GM13977 (cell line): Measurements from ENCODE around the gene PRKCZ.

Experiments used
- DNase-seq: peaks from one replicate; pipeline ENCODE4 v3.0.0; 2012; ENCODE audit warnings: low spot score
- CTCF ChIP-seq: IDR thresholded peaks from 2 replicates; pipeline ENCODE4 v1.5.1; 2012; ENCODE audit warnings: mild to moderate bottlenecking, control low read depth; ENCODE audit not compliant: insufficient read depth; ENCODE audit errors: extremely low read depth, missing control alignments
- in situ Hi-C: fragments of 300-500 bp; cut with MboI; formaldehyde crosslinking; loops from one replicate; pipeline ENCODE4 v1.12.0; 2022; ENCODE audit warnings: low sequenced_read_pairs, low pct_unique_long_range_greater_than_20kb, mixed read lengths, inconsistent platforms; ENCODE audit not compliant: unreplicated experiment

Gene PRKCZ

GRCh38 chr1:2194319-2194897, 144.2 kb downstream of the PRKCZ start, which contains the start of gene FAAP20:
FAAP20 (minus strand) TSS chr1:2194772; CDS start chr1:2194749, 23 bp downstream.
- peak; percentile 92 for DNase-seq
- TF ChIP-seq CTCF, result no peak
- in situ Hi-C loops, result loop anchor here (10.0 to 25.0 kb wide), 2 partner anchors 200 to 343 kb away; partner anchors contain the start of genes HES5, MORN1, PANK4 and RER1

GRCh38 chr1:2194898-2195673, 144.9 kb downstream of the PRKCZ start:
- in situ Hi-C loops, result loop anchor here (10.0 to 25.0 kb wide), 2 partner anchors 200 to 342 kb away; partner anchors contain the start of genes HES5, MORN1, PANK4 and RER1
- DNase-seq, result peak; percentile 94
- TF ChIP-seq CTCF, result peak; percentile 87

GRCh38 chr1:2195785-2196184, 145.6 kb downstream of the PRKCZ start:
- in situ Hi-C loops, result loop anchor here (10.0 to 25.0 kb wide), 2 partner anchors 199 to 342 kb away; partner anchors contain the start of genes HES5, MORN1, PANK4 and RER1
- DNase-seq, result no peak
- TF ChIP-seq CTCF, result no peak

GRCh38 chr1:2196901-2197638, 146.9 kb downstream of the PRKCZ start:
- in situ Hi-C loops, result loop anchor here (10.0 to 25.0 kb wide), 2 partner anchors 198 to 340 kb away; partner anchors contain the start of genes HES5, MORN1, PANK4 and RER1

GRCh38 chr1:2197707-2198165, 147.5 kb downstream of the PRKCZ start:
- TF ChIP-seq CTCF, result no peak
- no peak for DNase-seq
- in situ Hi-C loops, result loop anchor here (10.0 to 25.0 kb wide), 2 partner anchors 197 to 340 kb away; partner anchors contain the start of genes HES5, MORN1, PANK4 and RER1

More at GRCh38 chr1:2196901-2197638, 146.9 kb downstream of the PRKCZ start:
- no peak for TF ChIP-seq CTCF
- no peak for DNase-seq

- no peak for DNase-seq
- TF ChIP-seq CTCF, result no peak
- in situ Hi-C loops, result loop anchor here (10.0 to 25.0 kb wide), 2 partner anchors 196 to 339 kb away; partner anchors contain the start of genes HES5, MORN1, PANK4 and RER1
Measured at GRCh38 chr1:2198571-2198970, 148.4 kb downstream of the PRKCZ start.
